ENCODE results near the gene ARHGAP35.

ARHGAP35 gene

DNA sequence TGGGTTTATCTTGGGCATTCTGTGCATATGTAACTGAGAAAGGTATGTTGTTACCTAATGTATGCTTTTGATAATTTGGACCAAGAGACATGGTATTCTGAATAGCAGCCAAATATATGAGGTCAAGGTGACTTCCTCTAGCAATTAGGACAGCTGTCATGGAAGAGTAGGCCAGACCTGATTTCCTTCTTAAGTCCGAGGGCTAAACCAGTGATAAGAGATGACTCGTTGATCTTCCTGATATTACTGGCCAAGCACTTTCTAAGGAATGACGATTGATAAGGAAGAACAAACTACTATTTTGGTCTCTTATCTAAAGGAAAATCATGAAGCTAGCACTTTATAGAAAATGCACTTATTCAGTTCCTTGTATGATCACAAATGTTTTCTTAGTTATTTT is 42.7 kb downstream of the ARHGAP35 start:
- no peak for DNase-seq (ENCODE audit: low read depth)
- H3K4me3 ChIP-seq (replicated peaks; ENCODE audit: low read depth, low read length) = no peak overlapping the region
- no peak for TF ChIP-seq CTCF (IDR thresholded peaks at IDR 0.05; ENCODE audit: low read length, missing control alignments)

GRCh38 chr19:46904114-46905060 is 43.6 kb downstream of the ARHGAP35 start:
- no peak overlapping the region for H3K4me3 ChIP-seq (replicated peaks; ENCODE audit: low read depth, low read length)
- no peak for TF ChIP-seq CTCF (IDR thresholded peaks at IDR 0.05; ENCODE audit: low read length, missing control alignments)
- peak; percentile 84 for DNase-seq (ENCODE audit: low read depth)

- no peak overlapping the region for H3K4me3 ChIP-seq (replicated peaks; ENCODE audit: low read depth, low read length)
- DNase-seq (ENCODE audit: low read depth) = no peak
- no peak for TF ChIP-seq CTCF (IDR thresholded peaks at IDR 0.05; ENCODE audit: low read length, missing control alignments)
These were observed 45.4 kb downstream of the ARHGAP35 start for GRCh38 chr19:46906221-46906620.

DNA sequence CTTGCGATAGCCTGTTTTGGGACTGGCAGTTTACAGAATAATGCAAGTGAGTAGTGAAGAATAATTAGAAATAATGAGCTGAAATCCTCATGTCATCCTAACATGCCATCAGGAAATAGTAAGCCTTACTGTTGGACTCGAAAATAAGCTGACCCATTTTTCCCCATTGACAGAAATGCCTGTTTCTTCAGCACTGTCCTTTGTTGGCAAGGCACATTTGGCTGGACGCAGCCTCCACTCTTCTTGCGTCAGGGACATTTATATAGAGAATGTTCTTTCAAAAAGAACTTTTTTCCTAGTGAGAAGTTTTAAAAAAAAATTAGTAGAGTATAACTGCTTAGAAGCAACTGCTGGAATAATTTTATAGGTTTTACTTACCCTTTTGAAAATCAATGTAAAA is 47.1 kb downstream of the ARHGAP35 start:
- TF ChIP-seq CTCF (IDR thresholded peaks at IDR 0.05; ENCODE audit: low read length, missing control alignments) = no peak
- DNase-seq (ENCODE audit: low read depth) = no peak
- H3K4me3 ChIP-seq (replicated peaks; ENCODE audit: low read depth, low read length) = no peak overlapping the region

GRCh38 chr19:46909356-46909755 is 48.6 kb downstream of the ARHGAP35 start:
- DNase-seq (ENCODE audit: low read depth) = no peak
- H3K4me3 ChIP-seq (replicated peaks; ENCODE audit: low read depth, low read length) = no peak overlapping the region
- TF ChIP-seq CTCF (IDR thresholded peaks at IDR 0.05; ENCODE audit: low read length, missing control alignments) = no peak
